ENCODE measurements around the gene FOXJ1. TPM values are rescaled to one million over a fixed set of nuclear protein-coding genes. Genes with fewer than 3 reads are reported as not detected.

Gene FOXJ1
- total RNA-seq, 1 donor from 2014 or later = not detected

DNA sequence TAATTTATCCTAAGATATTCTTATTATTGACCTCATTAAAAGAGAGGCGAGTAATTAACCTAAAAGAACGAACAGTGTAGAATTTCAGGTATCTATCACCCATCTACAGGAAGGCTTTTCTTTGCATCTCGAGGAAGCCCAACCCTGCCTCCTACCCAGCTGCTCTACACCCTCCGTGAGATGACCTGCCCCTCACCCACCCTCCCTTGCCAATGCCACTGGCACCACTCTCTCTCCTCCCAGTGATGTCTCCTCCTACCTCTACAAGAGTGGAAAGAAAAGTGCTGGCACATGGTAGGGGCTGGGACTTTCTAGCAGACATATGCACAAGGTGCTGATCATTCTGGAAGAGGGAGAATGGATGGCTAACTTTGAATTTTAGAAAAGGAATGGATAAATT, 22.9 kb upstream of the FOXJ1 start:
- H3K4me3 ChIP-seq (ENCODE audit: low read depth, low read length) = no peak overlapping the region
- no peaks in the 10 kb centered on the region for H3K36me3 ChIP-seq (ENCODE audit: control insufficient read depth, insufficient read depth, low read length)
- no peaks in the 10 kb centered on the region for H3K27me3 ChIP-seq (ENCODE audit: control insufficient read depth, insufficient read depth, low read length)
- FAIRE-seq (no peak), DNase-seq (ENCODE audit: low read depth) (no peak)
- TF ChIP-seq, protein P1, sequence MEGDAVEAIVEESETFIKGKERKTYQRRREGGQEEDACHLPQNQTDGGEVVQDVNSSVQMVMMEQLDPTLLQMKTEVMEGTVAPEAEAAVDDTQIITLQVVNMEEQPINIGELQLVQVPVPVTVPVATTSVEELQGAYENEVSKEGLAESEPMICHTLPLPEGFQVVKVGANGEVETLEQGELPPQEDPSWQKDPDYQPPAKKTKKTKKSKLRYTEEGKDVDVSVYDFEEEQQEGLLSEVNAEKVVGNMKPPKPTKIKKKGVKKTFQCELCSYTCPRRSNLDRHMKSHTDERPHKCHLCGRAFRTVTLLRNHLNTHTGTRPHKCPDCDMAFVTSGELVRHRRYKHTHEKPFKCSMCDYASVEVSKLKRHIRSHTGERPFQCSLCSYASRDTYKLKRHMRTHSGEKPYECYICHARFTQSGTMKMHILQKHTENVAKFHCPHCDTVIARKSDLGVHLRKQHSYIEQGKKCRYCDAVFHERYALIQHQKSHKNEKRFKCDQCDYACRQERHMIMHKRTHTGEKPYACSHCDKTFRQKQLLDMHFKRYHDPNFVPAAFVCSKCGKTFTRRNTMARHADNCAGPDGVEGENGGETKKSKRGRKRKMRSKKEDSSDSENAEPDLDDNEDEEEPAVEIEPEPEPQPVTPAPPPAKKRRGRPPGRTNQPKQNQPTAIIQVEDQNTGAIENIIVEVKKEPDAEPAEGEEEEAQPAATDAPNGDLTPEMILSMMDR (IDR thresholded peaks at IDR 0.05; ENCODE audit: insufficient read depth, low read length, severe bottlenecking) = no peak

GRCh38 chr17:76161619-76162266, 20.7 kb upstream of the FOXJ1 start:
- DNase-seq (ENCODE audit: low read depth) (no peak), FAIRE-seq (no peak)
- H3K36me3 ChIP-seq (ENCODE audit: control insufficient read depth, insufficient read depth, low read length) = no peaks in the 10 kb centered on the region
- no peak overlapping the region for H3K4me3 ChIP-seq (ENCODE audit: low read depth, low read length)
- TF ChIP-seq, protein P1 (IDR thresholded peaks at IDR 0.05; ENCODE audit: insufficient read depth, low read length, severe bottlenecking) = no peak
- H3K27me3 ChIP-seq (ENCODE audit: control insufficient read depth, insufficient read depth, low read length) = peaks cover 3% of the 10 kb centered on the region

GRCh38 chr17:76160896-76161528, 20.0 kb upstream of the FOXJ1 start:
- TF ChIP-seq, protein P1 (IDR thresholded peaks at IDR 0.05; ENCODE audit: insufficient read depth, low read length, severe bottlenecking) = no peak
- Histone ChIP-seq H3K27me3 (ENCODE audit: control insufficient read depth, insufficient read depth, low read length) (peaks cover 3% of the 10 kb centered on the region), H3K36me3 (ENCODE audit: control insufficient read depth, insufficient read depth, low read length) (no peaks in the 10 kb centered on the region), H3K4me3 (ENCODE audit: low read depth, low read length) (no peak overlapping the region)
- no peak for DNase-seq (ENCODE audit: low read depth)
- no peak for FAIRE-seq

- Histone ChIP-seq H3K36me3 (ENCODE audit: control insufficient read depth, insufficient read depth, low read length) (no peaks in the 10 kb centered on the region), H3K27me3 (ENCODE audit: control insufficient read depth, insufficient read depth, low read length) (peaks cover 3% of the 10 kb centered on the region), H3K4me3 (ENCODE audit: low read depth, low read length) (no peak overlapping the region)
- no peak for FAIRE-seq
- DNase-seq (ENCODE audit: low read depth) = no peak
- TF ChIP-seq, protein P1 (IDR thresholded peaks at IDR 0.05; ENCODE audit: insufficient read depth, low read length, severe bottlenecking) = no peak
Observed at GRCh38 chr17:76159157-76159556, 18.1 kb upstream of the FOXJ1 start.

- TF ChIP-seq, protein P1 (IDR thresholded peaks at IDR 0.05; ENCODE audit: insufficient read depth, low read length, severe bottlenecking) = no peak
- Histone ChIP-seq H3K27me3 (ENCODE audit: control insufficient read depth, insufficient read depth, low read length) (peaks cover 3% of the 10 kb centered on the region), H3K36me3 (ENCODE audit: control insufficient read depth, insufficient read depth, low read length) (no peaks in the 10 kb centered on the region), H3K4me3 (ENCODE audit: low read depth, low read length) (no peak overlapping the region)
- FAIRE-seq (no peak), DNase-seq (ENCODE audit: low read depth) (no peak)
Observed at GRCh38 chr17:76157759-76158158, 16.7 kb upstream of the FOXJ1 start.

GRCh38 chr17:76156662-76156991, 15.6 kb upstream of the FOXJ1 start:
- Histone ChIP-seq H3K27me3 (ENCODE audit: control insufficient read depth, insufficient read depth, low read length) (peaks cover 4% of the 10 kb centered on the region), H3K36me3 (ENCODE audit: control insufficient read depth, insufficient read depth, low read length) (no peaks in the 10 kb centered on the region), H3K4me3 (ENCODE audit: low read depth, low read length) (no peak overlapping the region)
- TF ChIP-seq, protein P1 (IDR thresholded peaks at IDR 0.05; ENCODE audit: insufficient read depth, low read length, severe bottlenecking) = no peak
- FAIRE-seq (no peak), DNase-seq (ENCODE audit: low read depth) (no peak)

Data from bronchial epithelial cell (primary cell).